Prostate gland (tissue), 2 donors: ENCODE data around the gene ZNF511.

Experiments used
- POLR2A ChIP-seq: fragments of 450-650 bp; IDR thresholded peaks from one replicate; pipeline ENCODE4 v1.6.1; 2016; ENCODE audit warnings: antibody characterized with exemption, mild to moderate bottlenecking
- POLR2AphosphoS5 ChIP-seq: sonication (generic); formaldehyde crosslinking; IDR thresholded peaks from one replicate; pipeline ENCODE4 v1.6.1; 2017; ENCODE audit warnings: antibody characterized with exemption
- TF ChIP-seq, protein P1 (sequence below), 4 experiments: fragments of 200-600 bp in 2 of 4; fragments of 450-650 bp in 2 of 4; sonication (generic) in 2 of 4; IDR thresholded peaks; 1 replicate in 3 of 4; 2 replicates in 1 of 4; pipeline ENCODE4 v1.5.1; 2016 to 2019; ENCODE audit warnings: antibody characterized with exemption in 4 of 4, mild to moderate bottlenecking in 2 of 4, moderate library complexity in 2 of 4

GRCh38 chr10:133316266-133316665 is 7.6 kb downstream of the ZNF511 start:
- TF ChIP-seq, protein P1, sequence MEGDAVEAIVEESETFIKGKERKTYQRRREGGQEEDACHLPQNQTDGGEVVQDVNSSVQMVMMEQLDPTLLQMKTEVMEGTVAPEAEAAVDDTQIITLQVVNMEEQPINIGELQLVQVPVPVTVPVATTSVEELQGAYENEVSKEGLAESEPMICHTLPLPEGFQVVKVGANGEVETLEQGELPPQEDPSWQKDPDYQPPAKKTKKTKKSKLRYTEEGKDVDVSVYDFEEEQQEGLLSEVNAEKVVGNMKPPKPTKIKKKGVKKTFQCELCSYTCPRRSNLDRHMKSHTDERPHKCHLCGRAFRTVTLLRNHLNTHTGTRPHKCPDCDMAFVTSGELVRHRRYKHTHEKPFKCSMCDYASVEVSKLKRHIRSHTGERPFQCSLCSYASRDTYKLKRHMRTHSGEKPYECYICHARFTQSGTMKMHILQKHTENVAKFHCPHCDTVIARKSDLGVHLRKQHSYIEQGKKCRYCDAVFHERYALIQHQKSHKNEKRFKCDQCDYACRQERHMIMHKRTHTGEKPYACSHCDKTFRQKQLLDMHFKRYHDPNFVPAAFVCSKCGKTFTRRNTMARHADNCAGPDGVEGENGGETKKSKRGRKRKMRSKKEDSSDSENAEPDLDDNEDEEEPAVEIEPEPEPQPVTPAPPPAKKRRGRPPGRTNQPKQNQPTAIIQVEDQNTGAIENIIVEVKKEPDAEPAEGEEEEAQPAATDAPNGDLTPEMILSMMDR (IDR thresholded peaks at IDR 0.05) = no peak
- TF ChIP-seq POLR2AphosphoS5 (no peak), POLR2A (no peak)
